GM21825 (cell line): ENCODE results near the gene SRP14.
A peak's percentile ranks its signal among the peaks of the same experiment; 100 is the strongest.
"Not testable (repeated sequence)": the region's sequence is repeated elsewhere in the genome, so short reads cannot be mapped to it uniquely, and the experiment has no call there.

ENCODE experiments used
- ATAC-seq: cut with Tn5 transposase; IDR thresholded peaks from one replicate; pipeline ENCODE4 v1.9.1; 2021; ENCODE audit warnings: mild to moderate bottlenecking, moderate library complexity; ENCODE audit not compliant: unreplicated experiment

Gene SRP14

GRCh38 chr15:40038638-40039543 lies at the start of gene SRP14:
Gene SRP14 (minus strand): TSS chr15:40039181. CDS start chr15:40039116, 65 bp downstream.
- ATAC-seq, result peak; percentile 88

GRCh38 chr15:40087991-40088928 lies 49.3 kb upstream of the SRP14 start:
- no peak for ATAC-seq

- no peak for ATAC-seq
Measured at GRCh38 chr15:40087068-40087810, 48.3 kb upstream of the SRP14 start.

- no peak for ATAC-seq
Measured at GRCh38 chr15:40085266-40085665, 46.3 kb upstream of the SRP14 start.

- ATAC-seq, result no peak
Measured at GRCh38 chr15:40084650-40085049, 45.7 kb upstream of the SRP14 start.

- ATAC-seq, result no peak
Measured at GRCh38 chr15:40082195-40082883, 43.4 kb upstream of the SRP14 start.

GRCh38 chr15:40081691-40082194 lies 42.8 kb upstream of the SRP14 start:
- ATAC-seq, result no peak

- no peak for ATAC-seq
Measured at GRCh38 chr15:40080847-40081246, 41.9 kb upstream of the SRP14 start.

- no peak for ATAC-seq
Measured at GRCh38 chr15:40080104-40080503, 41.1 kb upstream of the SRP14 start.

- no peak for ATAC-seq
Measured at GRCh38 chr15:40079456-40079855, 40.5 kb upstream of the SRP14 start.

GRCh38 chr15:40075298-40076044 lies 36.5 kb upstream of the SRP14 start:
- no peak for ATAC-seq

GRCh38 chr15:40074656-40075055 lies 35.7 kb upstream of the SRP14 start:
- not testable (repeated sequence) for ATAC-seq

- not testable (repeated sequence) for ATAC-seq
Measured at GRCh38 chr15:40073716-40074490, 34.9 kb upstream of the SRP14 start.

- ATAC-seq, result no peak
Measured at GRCh38 chr15:40072216-40072990, 33.4 kb upstream of the SRP14 start.

- no peak for ATAC-seq
Measured at GRCh38 chr15:40070608-40071218, 31.7 kb upstream of the SRP14 start.

- ATAC-seq, result peak; percentile 23
Measured at GRCh38 chr15:40070166-40070557, 31.2 kb upstream of the SRP14 start.
